IPS-18c (cell line): Measurements from ENCODE around the gene BCCIP.

Experiments used
- H3K4me3 ChIP-seq: 2 replicates; pipeline ENCODE4 v1.7.0; 2013; ENCODE audit warnings: low read depth, mild to moderate bottlenecking, low read length, moderate library complexity; ENCODE audit not compliant: insufficient read depth
- H3K9me3 ChIP-seq: one replicate; pipeline ENCODE4 v1.6.1; 2013; ENCODE audit warnings: mild to moderate bottlenecking, low read length, moderate library complexity; ENCODE audit not compliant: control insufficient read depth, insufficient read depth

The BCCIP gene

GRCh38 chr10:125792342-125793300 lies 30.7 kb upstream of the BCCIP start:
- H3K4me3 ChIP-seq, result no peak overlapping the region
- H3K9me3 ChIP-seq, result no peaks in the 10 kb centered on the region

GRCh38 chr10:125795128-125795527 lies 28.2 kb upstream of the BCCIP start:
- no peak overlapping the region for H3K4me3 ChIP-seq
- H3K9me3 ChIP-seq, result no peaks in the 10 kb centered on the region

DNA sequence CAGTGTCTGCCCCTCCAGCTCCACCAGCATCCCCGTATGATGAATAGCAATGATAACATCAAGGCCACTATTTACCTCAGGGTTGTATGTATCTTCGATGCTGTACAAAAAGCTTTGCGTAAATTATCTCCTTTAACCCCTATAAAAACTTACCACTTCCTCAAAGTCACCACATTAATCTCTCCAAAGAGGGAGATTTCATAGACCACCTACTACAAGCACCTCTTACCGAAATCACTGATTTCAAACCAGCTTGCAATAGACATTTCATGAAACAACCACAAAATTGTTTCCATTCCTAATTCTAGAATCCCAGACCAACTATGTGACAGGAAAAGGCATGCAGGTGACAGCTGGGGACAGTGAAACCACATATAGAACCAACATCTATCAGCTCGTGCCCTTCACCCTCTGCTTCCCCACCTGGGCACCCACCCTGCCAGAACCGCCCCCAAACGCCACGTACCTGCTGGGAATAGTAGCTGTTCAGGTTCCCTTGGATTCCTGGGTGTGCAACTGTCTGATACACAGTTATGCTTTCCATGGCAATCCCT lies 27.6 kb upstream of the BCCIP start:
- H3K4me3 ChIP-seq, result no peak overlapping the region
- H3K9me3 ChIP-seq, result no peaks in the 10 kb centered on the region

- Histone ChIP-seq H3K9me3 (no peaks in the 10 kb centered on the region), H3K4me3 (no peak overlapping the region)
Observed at GRCh38 chr10:125797424-125797823, 25.9 kb upstream of the BCCIP start.

DNA sequence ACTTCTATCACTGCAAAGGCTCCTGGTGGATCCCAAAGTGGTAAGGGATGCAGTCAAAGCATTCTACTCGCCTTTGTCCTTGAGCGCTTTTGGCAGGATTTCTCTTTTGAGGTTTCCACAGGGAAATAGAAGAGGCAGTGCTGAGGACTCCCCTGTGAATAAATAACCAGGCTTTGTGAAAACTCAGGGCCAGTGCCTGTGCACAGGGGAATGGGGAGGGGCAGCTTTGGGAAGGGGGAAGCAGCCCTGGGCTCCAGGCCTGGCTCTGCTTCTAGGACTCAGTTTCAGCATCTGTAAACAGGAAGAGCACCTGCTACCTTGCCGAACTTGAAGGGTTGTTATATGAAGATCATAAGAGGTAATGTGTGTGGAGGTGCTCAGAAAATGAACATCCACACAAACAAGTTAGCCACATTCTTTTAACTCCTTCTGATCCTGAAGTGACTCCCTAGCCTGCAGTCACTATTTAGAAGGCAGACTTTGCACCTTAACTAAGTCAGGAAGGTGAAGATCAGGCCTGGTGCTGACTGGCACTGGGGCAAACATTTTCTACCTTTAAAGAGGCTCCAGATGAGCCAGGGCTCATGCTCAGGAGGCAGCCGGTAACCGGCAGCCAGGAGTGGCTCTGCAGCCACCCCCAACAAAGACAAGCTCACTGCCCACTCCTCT lies 25.2 kb upstream of the BCCIP start:
- no peak overlapping the region for H3K4me3 ChIP-seq
- no peaks in the 10 kb centered on the region for H3K9me3 ChIP-seq

DNA sequence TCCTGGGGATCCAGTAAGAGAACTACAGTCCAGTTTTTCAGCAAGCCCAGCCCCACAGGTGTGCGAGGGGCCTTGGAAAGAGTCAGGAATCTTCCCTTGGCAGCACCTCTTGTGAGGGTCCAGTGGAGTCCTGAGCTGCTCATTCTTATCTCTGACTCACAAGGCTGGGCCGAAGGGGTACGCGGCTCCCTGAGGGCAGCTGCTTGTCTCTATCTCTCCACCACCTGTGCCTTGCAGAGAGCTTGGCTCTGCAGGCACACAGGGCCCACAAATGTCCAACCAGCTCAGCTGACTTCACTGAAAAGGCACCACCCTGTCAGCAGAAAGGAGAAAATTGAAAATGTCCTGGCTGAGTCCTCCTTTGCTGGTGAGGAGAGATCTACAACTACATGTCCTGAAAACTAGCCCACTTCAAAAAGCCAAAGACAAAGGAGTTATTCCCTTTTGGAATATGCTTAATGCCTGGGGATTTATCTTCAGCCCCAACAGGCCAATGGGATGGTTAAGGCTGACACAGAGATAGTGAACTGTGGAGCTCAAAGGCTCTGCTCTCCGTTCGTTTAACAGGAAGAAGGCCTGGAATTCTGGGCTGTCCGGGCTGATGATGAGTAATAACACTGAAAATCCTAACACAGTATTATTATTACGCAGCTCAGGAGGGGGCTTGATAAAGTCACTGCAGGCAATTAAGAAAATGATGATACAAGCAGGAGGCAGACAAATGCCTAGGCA lies 23.7 kb upstream of the BCCIP start:
- Histone ChIP-seq H3K9me3 (no peaks in the 10 kb centered on the region), H3K4me3 (no peak overlapping the region)

DNA sequence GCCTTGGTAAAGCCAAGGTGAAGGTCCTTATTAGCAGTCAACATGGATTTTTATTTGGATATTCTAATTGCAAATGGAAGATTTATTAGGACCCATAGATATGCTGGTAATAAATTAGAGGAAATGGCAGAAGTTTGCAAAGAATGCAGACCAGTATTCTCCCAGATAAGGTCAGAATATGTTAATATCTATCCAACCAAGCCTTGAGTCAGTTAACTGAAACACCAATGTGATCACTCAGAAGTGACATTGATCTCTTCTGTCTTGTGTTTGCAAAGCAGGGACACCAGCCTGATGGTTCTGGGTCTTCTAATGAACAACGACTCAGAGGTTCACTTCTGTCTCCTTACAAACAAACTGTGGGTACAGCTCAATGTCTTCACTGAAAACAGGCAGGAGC lies 21.8 kb upstream of the BCCIP start:
- Histone ChIP-seq H3K9me3 (no peaks in the 10 kb centered on the region), H3K4me3 (no peak overlapping the region)

- no peaks in the 10 kb centered on the region for H3K9me3 ChIP-seq
- H3K4me3 ChIP-seq, result no peak overlapping the region
Observed at GRCh38 chr10:125802131-125802530, 21.2 kb upstream of the BCCIP start.

GRCh38 chr10:125802739-125803138 lies 20.6 kb upstream of the BCCIP start:
- no peaks in the 10 kb centered on the region for H3K9me3 ChIP-seq
- no peak overlapping the region for H3K4me3 ChIP-seq

DNA sequence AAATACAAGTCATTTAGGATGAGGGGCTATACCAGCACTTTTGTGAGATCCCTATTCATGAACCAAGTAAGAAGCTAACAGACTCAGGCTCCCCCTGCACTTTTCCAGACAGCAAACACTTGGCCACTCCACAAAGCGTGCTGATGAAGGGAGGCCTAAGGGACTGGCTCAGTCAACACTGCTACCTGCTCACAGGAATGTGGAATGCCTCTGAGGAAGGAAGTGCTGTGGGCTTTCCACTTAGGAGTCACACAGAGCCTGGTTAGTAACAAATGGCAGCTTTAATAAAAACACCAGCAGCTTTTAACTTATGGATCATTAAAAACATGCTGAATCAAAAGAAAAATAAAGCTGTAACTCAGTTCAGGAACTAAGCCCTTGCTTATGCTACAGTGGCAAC lies 15.3 kb upstream of the BCCIP start:
- H3K9me3 ChIP-seq, result no peaks in the 10 kb centered on the region

DNA sequence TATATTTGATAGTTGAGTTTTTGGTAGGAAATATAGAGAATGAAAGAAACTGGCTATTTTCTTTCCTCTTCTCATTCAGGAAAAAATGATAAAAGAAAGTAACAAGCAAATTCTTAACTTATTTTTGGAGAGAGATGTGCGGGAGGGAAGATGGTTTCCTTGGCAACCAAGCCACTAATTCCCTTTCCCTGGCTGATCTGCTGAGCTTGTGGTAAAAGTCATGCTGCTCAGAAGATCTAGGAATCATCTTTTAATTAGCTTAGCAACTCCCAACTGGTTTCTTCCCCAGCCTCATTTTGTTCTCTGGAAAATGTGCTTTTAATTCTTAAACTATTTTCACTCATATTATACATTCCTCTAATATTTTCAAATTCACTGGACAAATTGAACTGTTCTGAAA lies 12.1 kb upstream of the BCCIP start:
- no peak overlapping the region for H3K4me3 ChIP-seq
- no peaks in the 10 kb centered on the region for H3K9me3 ChIP-seq

More for the DNA sequence above, 15.3 kb upstream of the BCCIP start:
- no peak overlapping the region for H3K4me3 ChIP-seq

DNA sequence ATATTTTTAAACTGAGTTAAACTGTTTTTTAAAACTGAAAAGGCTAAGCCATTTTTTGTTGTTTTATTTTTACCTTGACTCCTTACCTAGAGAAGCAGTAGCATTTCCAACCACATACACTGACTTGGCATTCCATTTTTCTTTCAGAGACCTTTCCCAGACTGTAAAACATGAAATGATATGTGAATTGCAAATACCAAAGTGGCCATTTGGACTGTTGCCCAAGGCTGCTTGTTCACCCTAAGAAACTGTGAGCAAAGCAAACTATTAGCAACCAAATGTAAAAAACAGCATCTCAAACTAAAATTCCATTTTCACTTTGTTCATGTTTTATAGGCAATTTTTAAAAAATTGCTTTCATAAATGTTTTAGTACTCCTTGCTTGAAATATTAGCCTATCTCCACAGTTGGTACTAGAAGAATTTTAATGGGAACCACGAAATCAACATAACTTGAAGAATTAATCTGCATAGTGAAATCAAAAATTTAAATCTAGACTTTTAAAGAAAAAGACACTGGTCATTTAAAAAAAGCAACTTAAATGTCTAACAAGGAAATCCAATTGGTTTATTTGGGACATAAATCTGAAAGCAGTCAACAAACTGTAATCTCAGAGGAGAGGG lies 11.1 kb upstream of the BCCIP start:
- no peaks in the 10 kb centered on the region for H3K9me3 ChIP-seq
- H3K4me3 ChIP-seq, result no peak overlapping the region

DNA sequence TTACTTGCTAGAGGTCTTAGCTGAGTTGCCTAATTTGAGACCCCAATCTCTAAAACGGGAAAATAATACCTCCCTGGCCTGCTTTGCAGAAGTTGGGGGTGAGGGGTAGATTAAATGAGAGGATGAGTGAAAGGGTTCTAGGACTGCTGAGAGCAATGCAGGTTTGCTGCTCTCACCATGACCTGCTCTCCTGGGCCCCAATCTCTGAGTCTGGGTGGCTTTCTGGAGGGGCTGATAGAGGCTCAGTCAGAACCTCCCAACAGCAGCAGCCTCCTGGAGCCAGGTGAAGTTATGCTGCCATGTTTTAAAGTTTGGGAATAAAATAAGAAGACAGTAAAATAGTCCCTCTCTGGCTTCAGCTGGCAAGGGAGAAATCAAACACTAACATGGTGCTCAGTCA lies 7.6 kb upstream of the BCCIP start:
- H3K4me3 ChIP-seq, result no peak overlapping the region
- H3K9me3 ChIP-seq, result no peaks in the 10 kb centered on the region

- H3K4me3 ChIP-seq, result no peak overlapping the region
- no peaks in the 10 kb centered on the region for H3K9me3 ChIP-seq
Observed at GRCh38 chr10:125816548-125816947, 6.8 kb upstream of the BCCIP start.

- H3K4me3 ChIP-seq, result no peak overlapping the region
- H3K9me3 ChIP-seq, result no peaks in the 10 kb centered on the region
Observed at GRCh38 chr10:125817337-125817946, 5.9 kb upstream of the BCCIP start.

DNA sequence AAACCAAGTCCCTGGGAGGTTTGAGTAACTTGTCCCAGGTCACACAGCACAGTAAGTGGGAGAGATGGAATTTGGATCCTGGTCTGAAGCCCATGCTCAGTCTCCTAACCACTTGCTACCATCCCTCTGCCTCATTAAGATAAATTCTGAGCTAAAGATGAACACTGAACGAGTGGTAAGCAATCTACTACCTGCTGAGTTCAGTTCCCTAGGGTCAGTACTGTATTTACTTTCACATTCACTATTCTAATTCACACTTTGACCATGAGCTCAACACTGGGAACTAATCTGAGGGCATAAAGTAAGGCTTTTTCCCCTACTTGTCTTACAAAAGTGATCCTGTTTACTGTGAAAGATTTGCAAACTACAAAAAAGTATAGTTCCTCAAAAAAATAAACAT lies 2.6 kb upstream of the BCCIP start:
- H3K4me3 ChIP-seq, result no peak overlapping the region
- H3K9me3 ChIP-seq, result no peaks in the 10 kb centered on the region
